HPDE6-E6E7 (cell line): ENCODE measurements around the gene ARSI.

ENCODE experiments used
- DNase-seq: peaks from one replicate; pipeline ENCODE4 v3.0.0; 2011; ENCODE audit warnings: missing footprints; ENCODE audit errors: extremely low spot score

The ARSI gene

GRCh38 chr5:150307617-150308426 lies 5.1 kb upstream of the ARSI start:
- DNase-seq = no peak

GRCh38 chr5:150306775-150307174 lies 4.1 kb upstream of the ARSI start:
- DNase-seq = no peak

DNA sequence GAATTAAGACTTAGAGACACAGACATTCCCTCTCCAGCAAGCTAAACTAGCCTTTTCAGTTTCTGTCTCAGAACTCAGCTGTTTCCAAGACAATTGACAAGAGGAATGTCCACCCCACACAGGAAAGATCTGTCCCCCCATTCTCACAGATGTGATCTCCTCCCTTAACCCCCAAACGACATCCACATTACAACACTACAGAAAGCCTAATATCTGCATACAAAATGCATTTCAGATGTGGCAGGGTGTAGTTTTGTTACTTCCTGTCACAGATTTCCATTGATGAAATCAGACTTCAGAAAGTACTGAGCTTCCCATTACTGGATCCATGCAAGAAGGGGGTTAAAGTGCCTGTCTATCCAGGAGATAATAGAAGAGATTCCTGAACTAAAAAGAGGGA lies 2.9 kb upstream of the ARSI start:
- DNase-seq = no peak

- no peak for DNase-seq
Measured at GRCh38 chr5:150305095-150305494, 2.4 kb upstream of the ARSI start.

GRCh38 chr5:150304481-150305081 lies 1.9 kb upstream of the ARSI start:
- no peak for DNase-seq

- DNase-seq = no peak
Measured at GRCh38 chr5:150303660-150304386, 1.1 kb upstream of the ARSI start.

GRCh38 chr5:150303070-150303615 lies 438 bp upstream of the ARSI start:
- no peak for DNase-seq

DNA sequence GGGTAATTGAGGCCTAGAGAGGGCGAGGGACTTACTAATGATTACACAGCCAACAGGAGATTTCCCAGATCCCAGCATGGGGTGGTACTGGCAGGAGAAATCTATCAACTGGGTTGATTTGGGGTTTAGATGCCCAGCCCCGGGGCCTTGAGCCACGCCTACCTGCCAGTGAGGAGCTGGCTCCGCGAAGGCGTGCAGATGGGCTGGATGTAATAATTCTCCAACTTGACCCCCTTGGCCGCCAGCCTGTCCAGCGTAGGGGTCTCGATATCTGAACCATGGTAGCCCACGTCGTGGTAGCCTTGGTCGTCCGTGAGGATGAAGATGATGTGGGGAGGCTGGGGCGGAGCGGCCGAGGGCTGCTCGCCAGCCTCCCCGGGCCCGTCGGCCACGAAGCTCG lies 804 bp downstream of the ARSI start:
- DNase-seq = no peak

GRCh38 chr5:150301170-150301505 lies 1.6 kb downstream of the ARSI start:
- no peak for DNase-seq

GRCh38 chr5:150300496-150301169 lies 2.1 kb downstream of the ARSI start:
- DNase-seq = no peak

DNA sequence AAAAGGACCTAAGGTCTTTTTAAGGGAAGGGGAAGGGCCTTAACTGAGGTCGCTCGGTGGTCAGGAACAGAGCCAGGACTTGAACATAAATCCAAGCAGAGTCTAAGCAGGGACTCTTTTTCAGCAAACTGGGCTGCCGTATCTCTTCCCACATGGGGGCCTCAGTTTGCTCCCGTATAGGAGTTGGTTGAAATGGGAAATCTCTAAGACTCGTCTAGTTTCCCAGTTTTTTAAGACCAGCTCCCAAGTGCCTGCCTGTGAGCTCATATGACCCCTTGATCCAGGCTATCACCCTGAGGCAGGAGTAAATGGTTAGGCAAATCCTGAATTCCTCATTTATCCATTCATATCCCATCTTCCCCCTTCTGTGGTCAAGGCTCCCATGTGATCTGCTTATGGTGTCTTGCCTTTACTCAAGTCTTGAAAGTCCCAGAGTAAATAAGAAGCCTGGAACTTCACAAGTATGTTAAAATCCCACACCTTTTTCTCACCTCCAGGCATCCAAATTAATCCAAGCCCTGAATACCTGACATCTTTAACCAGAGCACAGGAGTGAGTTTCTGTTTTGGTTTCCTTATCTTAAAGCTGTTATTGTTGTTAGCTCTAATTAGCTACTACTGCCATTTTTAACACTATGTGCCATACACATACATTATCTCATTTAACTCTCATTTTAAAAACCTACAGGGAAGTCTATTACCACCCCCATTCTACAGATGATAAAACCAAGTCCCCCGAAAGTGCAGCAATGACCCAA lies 3.0 kb downstream of the ARSI start:
- DNase-seq = no peak

DNA sequence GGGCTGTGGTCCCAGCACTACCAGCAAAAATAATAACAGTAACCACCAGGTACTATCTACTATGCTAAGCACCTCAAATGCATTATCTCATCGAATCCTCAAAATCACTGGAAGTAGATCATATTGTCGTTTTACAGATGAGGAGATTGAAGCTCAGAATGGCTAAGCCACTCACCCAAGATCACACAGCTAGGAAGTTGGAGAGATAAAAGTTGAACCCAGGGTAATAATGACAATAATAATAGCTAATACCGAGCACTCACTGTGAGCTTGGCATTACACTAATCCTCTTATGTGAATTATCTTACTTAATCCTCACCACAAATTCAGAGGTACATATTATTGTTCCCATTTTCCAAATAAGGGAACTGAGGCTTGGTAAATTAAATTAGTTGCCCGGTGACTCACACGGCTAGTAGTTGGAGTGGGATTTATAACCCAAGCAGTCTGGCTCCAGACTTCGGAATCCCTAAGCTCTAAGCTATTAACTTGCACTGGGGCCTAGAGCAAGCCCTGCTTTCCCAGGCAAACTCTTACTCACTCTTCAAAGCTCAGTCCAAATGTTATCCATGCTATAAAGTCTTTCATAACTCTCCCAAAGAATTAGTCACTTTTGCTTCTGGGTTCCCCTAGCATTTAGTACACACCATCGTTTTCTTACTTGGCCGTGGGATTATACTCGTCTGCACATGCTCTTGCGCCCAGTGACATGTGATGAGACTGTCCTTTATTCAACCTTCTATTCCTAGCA lies 3.8 kb downstream of the ARSI start:
- peak; percentile 86 for DNase-seq

DNA sequence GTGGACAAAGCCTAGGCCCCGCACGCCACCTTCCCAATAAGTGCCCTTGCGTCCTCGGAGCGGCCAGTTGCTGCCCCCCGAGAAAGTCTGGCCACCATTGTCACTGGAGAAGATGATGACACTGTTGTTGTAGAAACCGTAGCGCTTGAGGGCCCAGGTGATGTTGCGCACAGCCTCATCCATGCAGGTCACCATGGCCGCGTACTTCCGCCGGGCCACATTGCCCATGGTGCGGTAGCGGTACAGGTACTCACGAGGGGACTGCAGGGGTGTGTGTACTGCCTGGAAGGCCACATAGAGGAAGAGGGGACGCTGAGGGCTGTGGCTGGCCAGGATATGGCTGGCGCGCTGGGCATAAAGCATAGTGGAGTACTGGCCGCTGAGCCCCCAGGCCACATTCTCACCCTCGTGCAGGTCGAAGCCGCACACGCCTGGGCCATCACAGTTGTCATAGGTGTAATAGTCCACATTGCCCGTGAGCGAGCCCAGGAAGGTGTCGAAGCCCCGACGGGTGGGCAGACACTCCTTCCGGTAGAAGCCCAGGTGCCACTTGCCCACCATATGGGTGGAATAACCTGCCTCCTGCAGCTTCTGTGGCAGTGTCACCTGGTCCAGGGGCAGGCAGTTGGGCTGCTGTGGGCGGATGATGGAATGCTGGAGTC lies 4.6 kb downstream of the ARSI start:
- DNase-seq = no peak

DNA sequence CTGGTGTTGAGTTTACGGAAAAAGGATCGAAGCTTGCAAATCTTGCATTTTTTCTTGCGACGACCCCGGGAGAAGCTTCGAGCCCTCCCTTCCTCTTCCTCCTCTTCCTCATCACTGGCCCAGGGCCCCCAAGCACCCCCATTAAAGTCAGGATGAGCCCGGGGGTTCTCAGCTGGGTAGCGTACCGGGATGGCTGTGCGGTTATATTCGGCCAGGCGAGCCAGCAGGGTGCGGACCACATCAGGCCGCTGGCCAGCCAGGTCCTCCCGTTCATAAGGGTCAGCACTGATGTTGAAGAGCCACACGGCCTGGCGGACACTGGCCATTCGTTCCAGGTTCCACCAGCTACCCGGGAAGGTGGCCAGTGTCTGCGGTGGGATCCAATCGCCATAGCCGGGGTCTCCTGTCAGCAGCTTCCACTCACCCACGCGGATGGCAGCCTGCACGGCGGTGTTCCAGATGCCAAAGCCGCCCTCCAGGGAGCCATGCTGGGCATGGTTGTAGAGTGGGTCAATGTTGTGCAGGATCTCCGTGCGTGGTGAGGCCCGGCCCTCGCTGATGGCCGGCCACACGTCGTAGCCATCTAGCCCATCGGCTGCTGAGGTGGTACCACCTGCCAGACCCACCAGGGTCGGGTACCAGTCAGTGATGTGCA lies 5.3 kb downstream of the ARSI start:
- no peak for DNase-seq

DNA sequence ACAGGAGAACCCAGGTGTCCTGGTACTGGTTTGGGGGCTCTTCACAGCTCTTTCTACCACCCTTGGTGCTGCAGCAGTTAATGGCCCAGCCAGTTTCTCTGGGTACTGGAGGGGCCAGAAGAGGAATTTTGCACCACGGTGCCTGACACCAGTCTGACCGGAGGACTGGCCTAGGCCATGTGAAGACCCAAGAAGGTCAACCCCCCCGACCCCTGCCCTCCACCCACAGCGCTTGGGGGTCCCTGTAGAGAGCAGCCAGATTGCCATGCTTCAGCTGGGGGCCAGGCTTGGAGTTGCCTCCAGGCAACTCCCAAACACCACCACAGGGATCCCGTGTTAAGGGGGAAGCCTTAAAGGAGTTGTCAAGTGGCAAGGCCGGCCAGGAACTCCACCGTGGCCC lies 6.2 kb downstream of the ARSI start:
- no peak for DNase-seq

DNA sequence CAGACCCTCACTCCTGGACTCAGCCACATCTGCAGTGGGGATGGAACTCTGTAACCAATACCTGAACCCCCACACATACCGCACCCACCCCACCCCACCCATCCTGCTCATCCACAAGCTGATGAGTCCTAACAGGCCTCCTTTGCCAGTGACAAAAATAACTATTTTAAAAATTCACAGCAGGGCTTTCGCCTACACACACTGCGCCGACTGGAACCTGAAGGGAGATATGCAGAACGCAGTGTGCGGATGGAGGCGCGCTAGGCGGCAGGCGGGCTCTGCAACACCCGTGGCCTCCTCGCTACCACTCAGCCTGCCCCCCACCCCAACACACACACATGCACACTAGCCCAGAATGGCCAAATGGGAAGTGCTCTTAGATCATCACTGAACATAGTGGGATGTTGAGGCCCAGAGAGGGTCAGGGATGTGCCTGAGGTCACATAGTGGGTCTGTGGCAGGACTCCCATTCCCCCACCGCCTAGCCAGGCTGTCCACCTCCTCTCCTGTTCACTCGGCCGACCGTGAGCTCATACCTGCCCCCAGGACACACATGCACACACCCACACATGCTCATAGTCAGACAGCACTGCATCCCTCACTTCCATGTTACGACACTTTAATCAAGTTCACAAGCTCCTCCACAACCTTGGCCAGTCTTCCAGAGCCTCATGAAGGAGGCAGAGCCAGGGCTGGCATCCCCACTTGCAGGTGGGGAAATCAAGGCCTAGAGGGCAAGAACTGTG lies 6.8 kb downstream of the ARSI start:
- no peak for DNase-seq

DNA sequence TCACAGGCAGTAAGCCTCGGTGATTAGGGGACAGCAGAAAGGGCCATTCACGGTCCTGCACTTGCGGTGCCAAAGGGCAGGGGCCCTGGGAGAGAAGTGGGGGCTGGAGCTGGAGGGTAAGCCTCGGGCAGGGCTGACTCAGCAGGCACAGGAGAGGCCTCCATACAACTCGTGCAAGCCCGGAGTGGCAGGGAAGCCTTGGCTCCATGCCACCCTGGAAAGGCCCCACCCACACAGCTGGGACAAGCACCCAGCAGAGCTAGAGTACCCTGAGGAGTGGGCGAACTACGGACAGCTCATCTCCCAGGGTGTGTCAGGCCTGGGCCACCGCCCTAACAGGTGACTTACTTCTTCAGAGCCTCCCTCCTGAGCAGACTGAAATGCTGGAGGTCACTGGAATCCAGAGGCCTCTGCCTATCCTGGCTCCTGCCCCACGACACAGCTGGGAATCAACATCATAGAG lies 7.5 kb downstream of the ARSI start:
- peak; percentile 73 for DNase-seq

- DNase-seq = no peak
Measured at GRCh38 chr5:150294551-150295071, 8.1 kb downstream of the ARSI start.
